Keratinocyte (primary cell): ENCODE data around the gene EIF2AK2. TPM values are rescaled to one million over a fixed set of nuclear protein-coding genes. Genes with fewer than 3 reads are reported as not detected.

Source experiments
- DNase-seq: peaks from one replicate; pipeline ENCODE4 v3.0.0-alpha.2; 2011; ENCODE audit warnings: low read depth, missing footprints, low spot score
- FAIRE-seq: peaks from 2 replicates; lab custom pipeline; 2011; peaks lifted over from hg19 to GRCh38; lab: Jason Lieb, UNC
- H2AFZ ChIP-seq: 2 replicates; pipeline ENCODE4 v1.6.0; 2012; ENCODE audit warnings: low read length, control low read depth, inconsistent platforms; ENCODE audit not compliant: control insufficient read depth
- H3K27ac ChIP-seq: 2 replicates; pipeline ENCODE4 v1.5.1; 2011; ENCODE audit warnings: low read length; ENCODE audit not compliant: control insufficient read depth, insufficient read depth
- H3K27me3 ChIP-seq: 3 replicates; pipeline ENCODE4 v1.6.0; 2011; ENCODE audit warnings: low read length; ENCODE audit not compliant: control insufficient read depth, insufficient read depth; ENCODE audit errors: extremely low read depth
- H3K36me3 ChIP-seq, 2 experiments: 2 replicates in 1 of 2; 3 replicates in 1 of 2; pipeline ENCODE4 v1.5.1; 2011; ENCODE audit warnings: low read length in 2 of 2, mild to moderate bottlenecking in 1 of 2; ENCODE audit not compliant: control insufficient read depth in 2 of 2, insufficient read depth in 2 of 2; ENCODE audit errors: extremely low read depth in 1 of 2
- H3K4me1 ChIP-seq: 3 replicates; pipeline ENCODE4 v1.5.1; 2011; ENCODE audit warnings: low read length; ENCODE audit not compliant: control insufficient read depth, insufficient read depth; ENCODE audit errors: extremely low read depth
- H3K4me2 ChIP-seq: 3 replicates; pipeline ENCODE4 v1.6.0; 2011; ENCODE audit warnings: low read depth, low read length; ENCODE audit not compliant: control insufficient read depth, insufficient read depth; ENCODE audit errors: extremely low read depth
- H3K4me3 ChIP-seq, 3 experiments: fragments of 200-600 bp in 1 of 3; sonication (generic) in 1 of 3; 2 replicates in 2 of 3; 3 replicates in 1 of 3; pipeline ENCODE4 v1.5.1; 2011 to 2016; ENCODE audit warnings: low read length in 3 of 3, mild to moderate bottlenecking in 3 of 3, control low read depth in 2 of 3, inconsistent platforms in 1 of 3, low read depth in 1 of 3, mixed read lengths in 1 of 3, mixed run types in 1 of 3, moderate library complexity in 1 of 3; ENCODE audit not compliant: control insufficient read depth in 2 of 3, insufficient read depth in 2 of 3; ENCODE audit errors: extremely low read depth in 1 of 3
- H3K79me2 ChIP-seq: 2 replicates; pipeline ENCODE4 v1.6.0; 2012; ENCODE audit warnings: low read length; ENCODE audit not compliant: control insufficient read depth, insufficient read depth
- H3K9ac ChIP-seq: 3 replicates; pipeline ENCODE4 v1.6.0; 2011; ENCODE audit warnings: low read length; ENCODE audit not compliant: control insufficient read depth, insufficient read depth; ENCODE audit errors: extremely low read depth
- H3K9me1 ChIP-seq: 3 replicates; pipeline ENCODE4 v1.6.0; 2011; ENCODE audit warnings: low read length; ENCODE audit not compliant: control insufficient read depth, insufficient read depth; ENCODE audit errors: extremely low read depth
- H3K9me3 ChIP-seq: 2 replicates; pipeline ENCODE4 v1.5.1; 2012; ENCODE audit warnings: low read depth, low read length; ENCODE audit not compliant: control insufficient read depth
- H4K20me1 ChIP-seq: 3 replicates; pipeline ENCODE4 v1.6.0; 2011; ENCODE audit warnings: low read length; ENCODE audit not compliant: control insufficient read depth, insufficient read depth; ENCODE audit errors: extremely low read depth
- CTCF ChIP-seq, 3 experiments: IDR thresholded peaks in 1 of 3; conservative IDR thresholded peaks in 1 of 3; optimal IDR thresholded peaks in 1 of 3; 2 replicates in 2 of 3; 3 replicates in 1 of 3; pipeline versions ENCODE3 to v1.5.1; 2011; ENCODE audit warnings: low read length in 3 of 3, mild to moderate bottlenecking in 3 of 3, moderate library complexity in 2 of 3, control low read depth in 1 of 3, inconsistent platforms in 1 of 3; ENCODE audit not compliant: insufficient read depth in 2 of 3; ENCODE audit errors: extremely low read depth in 1 of 3
- EZH2 ChIP-seq: IDR thresholded peaks from one replicate; pipeline ENCODE4 v1.6.1; 2012; ENCODE audit warnings: inconsistent platforms, mild to moderate bottlenecking, low read length, moderate library complexity
- dilution Hi-C: fragments of 300-500 bp; cut with MboI; formaldehyde crosslinking; loops from one replicate; pipeline ENCODE4 v1.7.0; 2020; ENCODE audit warnings: low sequenced_read_pairs; ENCODE audit not compliant: extremely low pct_ligation_motif_present
- polyA plus RNA-seq, 5 experiments: library from polyadenylated mRNA; depleted of rRNA in 3 of 5; stranded (reverse) in 3 of 5; stranded (forward) in 1 of 5; unstranded in 1 of 5; fragments of >200 nt; gene quantifications; 1 replicate in 1 of 5; 2 replicates in 3 of 5; 3 replicates in 1 of 5; pipeline versions ENCODE4 v1.2.1 to v1.2.3, GENCODE V29; 2011 to 2012; ENCODE audit warnings: missing spikeins in 2 of 5, low read depth in 1 of 5, low replicate concordance in 1 of 5

Gene EIF2AK2
- polyA plus RNA-seq, 1 donor (not counting 4 experiments of a cell fraction or from before 2014, with no cell fraction given) = 54.6 TPM

DNA sequence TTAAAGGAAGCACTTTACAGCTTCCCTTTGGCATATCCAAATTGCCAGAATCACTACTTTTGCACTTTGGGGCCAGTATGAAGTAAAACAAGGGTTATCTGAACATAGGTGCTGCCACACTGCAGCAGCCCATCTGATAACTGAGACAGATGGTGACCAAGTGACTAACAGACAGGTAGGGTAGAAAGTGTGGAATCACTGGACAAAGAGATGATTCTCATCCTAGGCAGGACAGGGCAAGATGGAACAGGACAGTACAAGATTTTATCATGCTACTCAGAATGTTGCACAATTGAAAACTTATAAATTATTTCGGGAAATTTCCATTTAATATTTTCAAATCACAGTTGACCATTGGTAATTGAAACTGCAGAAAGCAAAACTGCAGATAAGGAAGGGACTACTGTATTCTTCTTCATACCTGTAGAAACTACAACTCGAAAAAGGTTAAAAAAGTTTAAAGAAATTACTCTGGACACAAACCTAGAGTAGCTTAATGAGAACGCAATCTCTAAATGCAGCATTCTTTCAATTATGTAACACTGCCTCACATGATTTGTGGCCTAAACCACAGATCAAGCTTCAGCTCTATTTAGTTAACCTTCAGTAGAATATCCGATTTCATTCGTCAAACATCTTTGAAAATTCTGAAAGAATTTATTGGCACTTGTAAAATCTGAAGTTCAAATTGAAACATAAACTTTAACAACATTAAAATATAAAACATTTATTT, 104.0 kb downstream of the EIF2AK2 start:
- no peaks in the 10 kb centered on the region for H3K27me3 ChIP-seq
- no peaks in the 10 kb centered on the region for H3K9me3 ChIP-seq
- FAIRE-seq (peak; percentile 17), DNase-seq (peak; percentile 30)
- H3K36me3 ChIP-seq = peaks cover 0 to 2% of the 10 kb centered on the region in 2 experiments
- H3K9me1 ChIP-seq = no peaks in the 10 kb centered on the region
- H3K4me2 ChIP-seq = no peak overlapping the region
- no peak overlapping the region for H3K27ac ChIP-seq
- no peak overlapping the region for H2AFZ ChIP-seq
- H3K9ac ChIP-seq = no peak overlapping the region
- dilution Hi-C loops = no loop called here
- H3K4me3 ChIP-seq = no peak overlapping the region
- TF ChIP-seq EZH2 (no peak), CTCF (optimal IDR thresholded peaks at IDR 0.05 in 1 of 3, IDR thresholded peaks at IDR 0.05 in 1 of 3, conservative IDR thresholded peaks at IDR 0.05 in 1 of 3; ENCODE audit: extremely low read depth in 1 of 3, insufficient read depth in 2 of 3, low read length in 3 of 3) (no peak)
- no peaks in the 10 kb centered on the region for H3K79me2 ChIP-seq
- no peaks in the 10 kb centered on the region for H4K20me1 ChIP-seq
- peaks cover 9% of the 10 kb centered on the region for H3K4me1 ChIP-seq

Other genes with a start within 250 kb of the EIF2AK2 start
- 16.3 to 29.3 TPM (median 22.5 TPM) in 3 replicates for gene STRN, start 190.4 kb downstream of the EIF2AK2 start, polyA plus RNA-seq
- gene HEATR5B, start 72.6 kb downstream of the EIF2AK2 start, polyA plus RNA-seq = 12.4 to 21.1 TPM (median 20.0 TPM) in 3 replicates
- 2.5 to 4.9 TPM (median 3.1 TPM) in 3 replicates for gene GPATCH11, start 72.5 kb downstream of the EIF2AK2 start, polyA plus RNA-seq
- not detected in 3 replicates for gene SULT6B1, start 31.7 kb upstream of the EIF2AK2 start, polyA plus RNA-seq
- gene CEBPZOS, start 39.5 kb upstream of the EIF2AK2 start, polyA plus RNA-seq = 32.8 to 42.9 TPM (median 36.3 TPM) in 3 replicates
- gene CEBPZ, start 74.6 kb upstream of the EIF2AK2 start, polyA plus RNA-seq = 16.8 to 33.8 TPM (median 16.9 TPM) in 3 replicates
- 11.5 to 27.7 TPM (median 20.8 TPM) in 3 replicates for gene NDUFAF7, start 74.7 kb upstream of the EIF2AK2 start, polyA plus RNA-seq
- gene PRKD3, start 167.9 kb upstream of the EIF2AK2 start, polyA plus RNA-seq = 17.6 to 25.4 TPM (median 19.9 TPM) in 3 replicates
- 11.6 to 26.2 TPM (median 11.7 TPM) in 3 replicates for gene QPCT, start 187.7 kb upstream of the EIF2AK2 start, polyA plus RNA-seq